HG03571 (cell line): ENCODE results near the gene ARHGEF18.

Experiments
- ATAC-seq: cut with Tn5 transposase; IDR thresholded peaks from one replicate; pipeline ENCODE4 v1.9.1; 2021; ENCODE audit not compliant: unreplicated experiment

Gene ARHGEF18

DNA sequence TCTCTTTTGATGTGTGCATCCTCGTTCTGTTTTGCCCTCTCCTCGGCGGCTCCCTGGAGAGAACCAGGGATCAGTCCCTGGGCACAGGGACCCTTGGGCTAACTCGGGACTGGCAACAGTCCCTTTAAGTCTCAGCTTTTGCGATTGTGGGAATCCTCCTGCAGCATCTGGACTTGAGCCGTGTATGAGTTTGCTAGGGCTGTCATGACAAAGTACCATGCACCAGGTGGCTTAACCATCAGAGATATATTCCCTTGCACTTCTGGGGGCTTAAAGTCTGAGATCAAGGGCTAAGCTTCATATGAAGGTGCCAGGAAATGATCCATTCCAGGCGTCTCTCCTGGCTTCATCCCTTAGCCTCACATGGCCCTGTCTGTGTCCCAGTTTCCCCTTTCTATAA is 34.5 kb downstream of the ARHGEF18 start:
- no peak for ATAC-seq

DNA sequence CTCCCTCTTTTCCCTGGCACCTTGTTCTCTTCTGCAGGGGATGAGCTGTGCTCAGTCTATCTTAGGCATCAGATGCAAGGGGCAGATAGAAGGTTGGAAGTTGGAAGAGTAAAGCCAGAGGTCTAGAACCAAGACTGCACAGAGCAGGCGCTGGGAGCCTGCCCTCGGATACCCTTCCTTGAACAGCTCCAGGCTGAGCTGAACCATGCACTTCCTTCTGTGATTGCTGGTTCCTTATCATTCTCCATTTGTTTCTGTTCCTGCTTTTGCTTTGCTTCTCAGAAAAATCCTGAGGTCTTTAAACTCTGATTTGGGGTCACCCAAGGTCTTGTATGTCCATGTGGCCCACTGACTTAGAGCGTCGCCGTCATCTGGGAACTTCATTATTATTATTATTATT is 36.3 kb downstream of the ARHGEF18 start:
- ATAC-seq = no peak

DNA sequence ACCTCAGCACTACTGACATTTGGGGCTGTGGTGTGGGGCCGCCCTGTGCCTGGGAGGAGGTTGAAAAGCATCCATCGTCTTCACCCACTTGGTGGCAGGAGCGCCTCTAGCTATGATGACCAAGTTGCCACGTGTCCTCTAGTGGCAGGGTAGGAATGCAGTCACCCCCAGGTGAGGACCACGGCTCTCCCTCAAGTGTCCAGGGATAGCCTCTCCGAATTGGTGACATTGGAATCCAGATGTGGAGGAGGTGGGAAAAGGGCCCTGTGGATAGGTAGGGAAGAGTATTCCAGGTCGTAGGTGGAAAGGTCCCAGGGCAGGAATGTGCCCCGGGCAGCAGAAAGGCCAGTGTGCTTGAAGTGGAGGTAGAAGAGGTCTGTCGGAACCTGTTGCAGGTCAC is 37.6 kb downstream of the ARHGEF18 start:
- ATAC-seq = no peak

DNA sequence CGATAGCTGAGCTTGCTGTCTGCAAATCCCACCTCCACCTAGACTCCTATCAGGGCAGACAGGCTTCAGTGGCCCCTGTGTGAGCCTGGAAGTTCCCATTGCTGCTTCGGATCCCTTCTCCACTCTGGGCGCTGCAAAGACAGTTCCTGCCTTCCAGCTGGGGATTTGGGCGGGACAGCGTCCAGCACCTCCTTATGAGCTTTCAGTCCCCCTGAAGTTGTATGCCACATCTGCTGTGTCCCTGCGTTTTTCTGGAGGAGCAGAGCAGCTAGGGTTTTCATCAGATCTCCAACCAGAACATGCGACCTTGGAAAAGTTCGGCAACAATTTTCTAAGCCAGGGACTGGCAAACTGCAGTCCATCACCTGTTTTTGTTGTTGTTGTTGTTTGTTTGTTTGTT is 38.0 kb downstream of the ARHGEF18 start:
- ATAC-seq = no peak

DNA sequence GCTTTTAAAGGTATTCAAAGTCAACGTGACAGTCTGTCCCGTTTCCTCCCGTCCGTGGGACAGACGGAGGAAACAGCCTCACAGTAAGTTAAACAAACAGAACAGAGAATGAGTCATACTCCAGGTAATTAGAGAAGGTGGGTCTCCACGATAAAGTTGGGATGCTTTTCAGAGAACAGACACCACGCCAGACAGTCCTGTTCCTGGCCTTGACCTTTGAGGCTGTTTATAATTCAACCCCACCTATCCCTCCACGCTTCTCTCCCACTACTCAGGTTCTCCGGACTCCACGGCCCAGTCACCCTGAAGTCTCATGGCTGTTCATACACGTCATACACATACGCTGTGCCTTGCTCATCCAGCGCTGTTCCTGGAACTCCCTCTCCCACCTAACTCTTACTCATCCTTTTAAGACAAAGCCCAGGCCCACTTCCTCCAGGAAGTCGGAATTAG is 42.5 kb downstream of the ARHGEF18 start:
- ATAC-seq = no peak

DNA sequence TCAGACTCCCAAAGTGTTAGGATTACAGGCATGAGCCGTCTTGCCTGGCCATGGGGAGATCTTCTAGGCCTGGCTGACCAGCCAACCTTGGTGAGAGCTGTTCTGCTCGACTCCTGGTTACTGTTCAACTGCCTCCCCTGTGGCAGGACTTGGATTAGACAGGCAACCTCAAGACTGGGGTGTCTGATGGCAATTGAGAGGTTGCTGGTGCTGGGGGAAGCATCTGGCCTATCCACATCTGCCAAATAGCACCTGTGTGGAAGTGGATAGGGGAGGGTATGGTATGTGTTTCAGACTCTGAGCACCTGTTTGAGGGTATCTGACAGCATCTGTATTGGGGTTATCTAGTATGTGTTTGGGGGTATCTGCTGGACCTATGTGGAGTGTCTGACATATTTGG is 44.7 kb downstream of the ARHGEF18 start:
- ATAC-seq = no peak

DNA sequence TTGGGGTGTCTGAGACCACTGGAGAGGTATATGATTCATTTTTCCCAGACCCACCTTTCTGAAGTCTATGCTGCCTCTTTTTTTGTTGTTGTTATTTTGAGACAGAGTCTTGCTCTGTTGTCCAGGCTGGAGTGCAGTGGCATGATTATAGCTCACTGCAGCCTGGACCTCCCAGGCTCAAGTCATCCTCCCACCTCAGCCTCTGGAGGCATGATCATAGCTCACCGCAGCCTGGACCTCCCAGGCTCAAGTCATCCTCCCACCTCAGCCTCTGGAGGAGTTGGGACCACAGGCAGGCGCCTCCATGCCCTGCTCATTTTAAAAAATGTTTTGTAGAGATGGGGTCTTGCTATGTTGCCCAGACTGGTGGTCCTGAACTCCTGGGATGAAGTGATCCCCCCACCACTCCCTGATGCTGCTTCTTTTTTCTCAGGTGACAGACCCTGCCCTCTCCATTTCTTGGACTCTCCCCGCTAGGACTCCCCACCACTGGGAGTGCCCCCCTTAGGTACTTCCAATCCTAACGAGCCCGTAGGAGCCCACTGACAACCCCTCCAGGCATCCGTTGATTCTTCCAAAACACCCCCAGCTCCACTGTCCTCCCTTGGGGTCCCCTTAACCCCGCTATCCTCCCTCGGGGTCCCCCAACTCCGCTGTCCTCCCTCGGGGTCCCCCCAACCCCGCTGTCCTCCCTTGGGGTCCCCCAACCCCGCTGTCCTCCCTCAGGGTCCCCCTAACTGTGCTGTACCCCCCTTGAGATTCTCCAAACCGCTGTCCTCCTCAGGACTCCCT is 45.4 kb downstream of the ARHGEF18 start:
- no peak for ATAC-seq

DNA sequence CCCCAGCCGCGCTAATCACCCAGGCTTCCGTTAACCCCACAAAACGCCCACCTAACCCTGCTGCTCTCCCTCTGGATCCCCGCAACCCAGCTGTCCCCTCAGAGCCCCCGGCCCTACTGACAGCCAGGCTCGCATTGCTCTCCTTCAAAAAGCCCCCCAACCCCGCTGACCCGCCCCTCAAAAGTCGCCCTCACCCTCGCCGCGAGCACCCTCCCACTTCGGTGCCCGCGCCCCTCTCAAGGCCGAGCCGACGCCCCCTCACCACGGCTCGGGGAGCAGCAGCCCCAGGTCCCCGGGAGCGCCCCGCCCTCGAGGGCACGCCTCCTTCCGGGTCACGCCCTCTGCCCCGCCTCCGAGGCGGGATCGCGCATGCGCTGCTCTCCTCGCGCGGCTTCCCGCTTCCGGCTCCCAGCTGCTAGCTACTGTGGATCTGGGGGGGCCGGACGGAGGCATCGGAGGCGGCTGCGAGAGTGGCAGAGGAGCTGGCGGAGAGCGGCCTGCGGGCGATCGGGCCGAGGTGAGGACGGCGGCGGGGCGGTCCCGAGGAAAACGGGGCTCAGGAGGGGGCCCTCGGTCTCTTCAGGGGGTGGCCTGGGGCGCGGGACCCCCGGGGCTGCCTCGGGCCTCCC is 46.1 kb downstream of the ARHGEF18 start:
- ATAC-seq = peak; percentile 49

DNA sequence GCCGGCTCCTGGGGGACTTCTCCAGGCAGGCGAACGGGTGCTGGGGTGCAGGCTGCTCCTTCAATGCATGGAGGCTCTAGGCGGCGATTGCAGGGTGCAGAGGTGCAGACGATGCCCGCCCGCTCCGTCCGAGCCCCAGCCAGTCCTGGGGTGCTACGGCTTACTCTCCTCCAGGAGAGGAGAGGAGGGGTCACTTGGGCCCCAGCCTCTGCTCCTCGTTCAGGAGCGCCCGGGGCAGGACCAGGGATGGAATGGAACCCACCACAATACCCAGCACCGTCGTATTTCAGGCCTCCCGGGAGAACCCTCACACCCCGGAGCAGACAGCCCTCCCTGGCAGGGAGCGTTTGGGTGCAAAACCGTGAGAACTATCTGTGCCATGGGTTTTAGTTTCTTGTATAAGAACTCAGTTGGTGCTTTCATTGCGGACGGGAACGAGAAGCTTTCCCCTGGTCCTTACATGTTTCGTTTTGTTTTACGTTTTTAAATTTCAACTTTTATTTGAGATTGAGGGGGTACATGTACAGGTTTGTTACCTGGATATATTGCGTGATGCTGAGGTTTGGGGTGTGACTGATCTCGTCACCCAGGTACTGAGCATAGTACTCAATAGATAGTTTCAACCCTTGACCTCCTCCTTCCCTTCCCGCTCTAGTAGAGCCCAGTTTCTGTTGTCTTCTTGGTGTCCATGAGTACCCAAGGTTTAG is 46.8 kb downstream of the ARHGEF18 start:
- ATAC-seq = peak; percentile 16

DNA sequence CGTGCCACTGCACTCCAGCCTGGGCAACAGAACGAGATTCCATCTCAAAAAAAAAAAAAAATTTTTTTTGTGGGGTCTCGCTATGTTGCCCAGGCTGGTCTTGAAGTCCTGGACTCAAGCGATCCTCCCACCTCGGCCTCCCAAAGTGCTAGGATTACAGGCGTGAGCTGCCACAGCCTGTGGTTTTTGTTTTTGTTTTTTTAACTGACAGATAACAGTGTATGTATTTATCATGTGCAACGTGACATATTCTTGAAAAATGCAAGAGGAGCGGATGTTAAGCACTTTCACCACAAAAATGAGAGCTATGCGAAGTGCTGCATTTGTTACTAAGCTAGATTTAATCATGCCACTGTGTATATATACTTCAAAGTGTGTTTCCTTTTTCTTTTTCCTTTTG is 49.0 kb downstream of the ARHGEF18 start:
- ATAC-seq = no peak
